OCI-LY7 (cell line): ENCODE results near the gene STX16. TPM values are rescaled to one million over a fixed set of nuclear protein-coding genes. Genes with fewer than 3 reads are reported as not detected.

Experiments used
- BruUV-seq: library from RNA; stranded (reverse); fragments of 400-500 nt; replicated peaks from 2 replicates; lab custom pipeline; 2021; lab: Mats Ljungman, UMichigan
- CTCF ChIA-PET: fragments of 300-600 bp; sonication (Branson Sonifier 250); formaldehyde crosslinking; loops from one replicate; lab custom pipeline; 2022; ENCODE audit warnings: antibody characterized with exemption; ENCODE audit not compliant: unreplicated experiment; lab: Charles Lee
- POLR2A ChIA-PET: fragments of 300-600 bp; sonication (Branson Sonifier 250); formaldehyde crosslinking; loops from one replicate; lab custom pipeline; 2022; ENCODE audit warnings: antibody characterized with exemption; lab: Charles Lee
- DNase-seq: peaks from one replicate; pipeline ENCODE4 v3.0.0-alpha.2; 2015; ENCODE audit warnings: low spot score
- H2AFZ ChIP-seq: fragments of 200-600 bp; sonication (generic), shearing (Covaris generic); 2 replicates; pipeline ENCODE4 v1.6.1; 2014; ENCODE audit warnings: mild to moderate bottlenecking, antibody characterized with exemption, low read length, moderate library complexity
- H3K27ac ChIP-seq: fragments of 200-600 bp; sonication (generic); 2 replicates; pipeline ENCODE4 v1.5.1; 2014; ENCODE audit warnings: mixed run types, low read depth, mild to moderate bottlenecking, moderate library complexity, low read length, inconsistent platforms; ENCODE audit not compliant: poor library complexity, severe bottlenecking
- H3K36me3 ChIP-seq: fragments of 200-600 bp; sonication (generic); 2 replicates; pipeline ENCODE4 v1.6.1; 2014; ENCODE audit warnings: mild to moderate bottlenecking, antibody characterized with exemption, low read length, moderate library complexity, mixed read lengths; ENCODE audit not compliant: insufficient read depth
- H3K4me1 ChIP-seq: fragments of 200-600 bp; sonication (generic); 2 replicates; pipeline ENCODE4 v1.5.1; 2014; ENCODE audit warnings: mild to moderate bottlenecking, low read length; ENCODE audit not compliant: insufficient read depth, poor library complexity, severe bottlenecking
- H3K4me2 ChIP-seq: fragments of 200-600 bp; sonication (generic); 2 replicates; pipeline ENCODE4 v1.6.1; 2014; ENCODE audit warnings: mild to moderate bottlenecking, low read length
- H3K4me3 ChIP-seq: fragments of 200-600 bp; sonication (generic); 2 replicates; pipeline ENCODE4 v1.5.1; 2014; ENCODE audit warnings: mild to moderate bottlenecking, low read depth, low read length; ENCODE audit not compliant: poor library complexity, severe bottlenecking
- H3K79me2 ChIP-seq: fragments of 200-600 bp; sonication (generic); 2 replicates; pipeline ENCODE4 v1.6.1; 2016; ENCODE audit warnings: low read depth, mild to moderate bottlenecking, low read length, moderate library complexity, mixed read lengths; ENCODE audit not compliant: insufficient read depth
- H3K9me2 ChIP-seq: fragments of 200-600 bp; sonication (generic); 2 replicates; pipeline ENCODE4 v1.6.1; 2016; ENCODE audit warnings: mild to moderate bottlenecking, low read length, mixed read lengths; ENCODE audit not compliant: insufficient read depth
- H3K9me3 ChIP-seq: fragments of 200-600 bp; sonication (generic); 2 replicates; pipeline ENCODE4 v1.6.1; 2014; ENCODE audit warnings: mild to moderate bottlenecking, mixed run types, low read length, mixed read lengths
- H4K20me1 ChIP-seq: fragments of 200-600 bp; sonication (generic); 2 replicates; pipeline ENCODE4 v1.6.1; 2014; ENCODE audit warnings: mild to moderate bottlenecking, antibody characterized with exemption, low read length, moderate library complexity, mixed read lengths; ENCODE audit not compliant: insufficient read depth
- EZH2phosphoT487 ChIP-seq: fragments of 200-600 bp; sonication (generic); IDR thresholded peaks from 2 replicates; pipeline ENCODE4 v1.6.1; 2018; ENCODE audit warnings: low read depth, borderline replicate concordance, mild to moderate bottlenecking, mixed run types, antibody characterized with exemption, low read length, moderate library complexity, mixed read lengths
- intact Hi-C: fragments of 100-400 bp; cut with micrococcal nuclease; formaldehyde crosslinking; loops from one replicate; pipeline ENCODE4 v1.10.0; 2022; ENCODE audit not compliant: unreplicated experiment
- total RNA-seq, 2 experiments: library from RNA; depleted of rRNA in 1 of 2; stranded (reverse); fragments of >200 nt in 1 of 2; shearing (Covaris generic) in 1 of 2; gene quantifications; 2 replicates each; pipeline ENCODE4 v1.2.3, GENCODE V29; 2014 to 2022
- TF ChIP-seq, protein P1 (sequence below): fragments of 200-600 bp; sonication (generic); conservative IDR thresholded peaks from 2 replicates; pipeline ENCODE4 v1.5.1; 2014; ENCODE audit warnings: mild to moderate bottlenecking, antibody characterized with exemption, low read length, moderate library complexity, mixed read lengths

Gene STX16
- total RNA-seq, 2 experiments from 2014 or later = 48.2 to 89.5 TPM

DNA sequence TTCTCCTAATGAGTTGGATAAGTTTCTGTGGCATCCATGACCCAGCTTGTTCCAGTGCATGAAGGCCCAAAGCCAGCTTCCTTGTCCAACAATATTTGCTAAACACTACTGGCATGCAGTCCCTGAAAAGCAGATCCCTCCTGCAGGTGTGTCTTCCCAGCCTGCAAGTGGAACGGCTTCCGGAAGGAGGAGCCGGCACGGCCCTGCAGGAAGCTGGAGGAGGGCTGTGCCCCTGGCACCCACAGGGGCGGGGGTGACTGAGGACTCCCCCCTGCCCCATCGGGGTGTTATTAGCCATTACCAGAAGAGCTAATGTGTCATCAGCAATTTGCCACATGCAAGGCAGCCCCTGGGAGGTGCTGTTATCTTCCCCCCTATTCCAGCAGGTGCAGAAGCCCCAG, 68.9 kb downstream of the STX16 start:
- Histone ChIP-seq H3K36me3 (no peaks in the 10 kb centered on the region), H4K20me1 (no peaks in the 10 kb centered on the region), H3K9me3 (no peaks in the 10 kb centered on the region), H3K4me2 (no peak overlapping the region), H3K79me2 (no peaks in the 10 kb centered on the region), H3K4me1 (no peaks in the 10 kb centered on the region), H3K27ac (no peak overlapping the region), H3K9me2 (no peaks in the 10 kb centered on the region), H3K4me3 (no peak overlapping the region), H2AFZ (no peak overlapping the region)
- ChIA-PET CTCF (no interaction called here), POLR2A (no interaction called here)
- DNase-seq = no peak
- no peak for TF ChIP-seq EZH2phosphoT487
- TF ChIP-seq, protein P1, sequence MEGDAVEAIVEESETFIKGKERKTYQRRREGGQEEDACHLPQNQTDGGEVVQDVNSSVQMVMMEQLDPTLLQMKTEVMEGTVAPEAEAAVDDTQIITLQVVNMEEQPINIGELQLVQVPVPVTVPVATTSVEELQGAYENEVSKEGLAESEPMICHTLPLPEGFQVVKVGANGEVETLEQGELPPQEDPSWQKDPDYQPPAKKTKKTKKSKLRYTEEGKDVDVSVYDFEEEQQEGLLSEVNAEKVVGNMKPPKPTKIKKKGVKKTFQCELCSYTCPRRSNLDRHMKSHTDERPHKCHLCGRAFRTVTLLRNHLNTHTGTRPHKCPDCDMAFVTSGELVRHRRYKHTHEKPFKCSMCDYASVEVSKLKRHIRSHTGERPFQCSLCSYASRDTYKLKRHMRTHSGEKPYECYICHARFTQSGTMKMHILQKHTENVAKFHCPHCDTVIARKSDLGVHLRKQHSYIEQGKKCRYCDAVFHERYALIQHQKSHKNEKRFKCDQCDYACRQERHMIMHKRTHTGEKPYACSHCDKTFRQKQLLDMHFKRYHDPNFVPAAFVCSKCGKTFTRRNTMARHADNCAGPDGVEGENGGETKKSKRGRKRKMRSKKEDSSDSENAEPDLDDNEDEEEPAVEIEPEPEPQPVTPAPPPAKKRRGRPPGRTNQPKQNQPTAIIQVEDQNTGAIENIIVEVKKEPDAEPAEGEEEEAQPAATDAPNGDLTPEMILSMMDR = no peak
- BruUV-seq = no TSS peak
- intact Hi-C loops = no loop called here

DNA sequence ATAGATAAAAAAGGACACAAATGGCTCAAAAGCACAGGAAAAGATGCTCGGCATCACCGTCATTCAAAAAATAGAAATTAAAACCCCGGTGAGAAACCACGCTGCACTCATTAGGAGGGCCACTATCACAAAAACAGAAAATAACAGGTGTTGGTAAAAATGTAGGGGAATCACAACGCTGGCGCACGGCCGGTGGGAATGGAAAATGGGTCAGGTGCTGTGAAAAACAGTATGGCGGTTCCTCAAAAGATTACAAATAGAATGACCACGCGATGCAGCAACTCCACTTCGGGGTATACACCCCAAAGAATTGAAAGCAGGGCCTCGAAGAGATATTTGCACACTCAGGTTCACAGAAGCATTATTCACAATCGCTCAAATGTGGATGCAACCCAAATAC, 69.8 kb downstream of the STX16 start:
- Histone ChIP-seq H3K4me2 (no peak overlapping the region), H3K36me3 (no peaks in the 10 kb centered on the region), H3K79me2 (no peaks in the 10 kb centered on the region), H3K27ac (no peak overlapping the region), H3K9me2 (no peaks in the 10 kb centered on the region), H4K20me1 (no peaks in the 10 kb centered on the region), H3K4me3 (no peak overlapping the region), H3K4me1 (no peaks in the 10 kb centered on the region), H2AFZ (no peak overlapping the region), H3K9me3 (no peaks in the 10 kb centered on the region)
- POLR2A ChIA-PET = no interaction called here
- CTCF ChIA-PET = no interaction called here
- intact Hi-C loops = no loop called here
- TF ChIP-seq, protein P1 = no peak
- no peak for TF ChIP-seq EZH2phosphoT487
- no TSS peak for BruUV-seq
- DNase-seq = no peak

DNA sequence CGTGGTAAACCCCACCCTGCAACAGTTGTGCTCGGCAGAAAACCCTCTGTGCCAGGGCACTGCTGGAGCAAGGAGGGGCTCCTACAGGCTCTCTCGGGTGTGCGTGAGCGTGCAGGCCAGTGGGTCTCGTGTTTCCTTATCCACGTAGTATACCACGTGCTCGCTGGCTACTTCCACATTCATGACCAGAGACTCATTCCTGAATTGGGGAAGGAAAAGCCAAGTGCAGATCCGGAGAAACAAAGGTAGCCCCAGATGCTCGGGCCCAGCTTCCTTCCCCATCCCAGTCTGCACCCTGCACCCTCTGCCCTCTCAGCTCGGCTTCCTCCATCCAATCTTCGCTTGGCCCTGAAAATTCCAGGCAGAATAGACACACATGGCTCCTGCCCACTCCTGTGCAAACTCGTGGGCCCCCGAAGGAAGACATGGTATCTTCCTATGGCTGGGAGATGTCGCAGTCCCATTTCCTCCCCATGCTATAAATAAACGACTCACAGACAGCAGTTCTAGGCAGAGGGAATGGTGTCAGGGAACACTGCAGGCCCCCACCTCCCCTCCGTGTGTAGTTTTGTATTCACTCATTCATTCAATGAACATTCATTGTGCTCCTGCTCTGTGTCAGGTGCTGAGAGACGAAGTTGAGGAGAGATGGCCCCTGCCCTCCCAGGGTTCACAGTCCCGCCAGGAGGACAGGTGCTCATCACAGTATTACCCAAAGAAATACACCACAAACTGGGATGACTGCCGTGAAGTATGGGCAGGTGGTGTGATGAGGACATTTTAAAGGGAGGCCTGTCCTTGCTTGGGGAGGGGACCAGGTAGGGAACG, 71.1 kb downstream of the STX16 start:
- Histone ChIP-seq H3K79me2 (no peaks in the 10 kb centered on the region), H3K9me3 (no peaks in the 10 kb centered on the region), H3K4me1 (no peaks in the 10 kb centered on the region), H3K9me2 (no peaks in the 10 kb centered on the region), H3K4me3 (no peak overlapping the region), H3K36me3 (no peaks in the 10 kb centered on the region), H3K27ac (no peak overlapping the region), H4K20me1 (no peaks in the 10 kb centered on the region), H3K4me2 (no peak overlapping the region), H2AFZ (no peak overlapping the region)
- ChIA-PET POLR2A (no interaction called here), CTCF (no interaction called here)
- no TSS peak for BruUV-seq
- TF ChIP-seq, protein P1 = no peak
- no peak for TF ChIP-seq EZH2phosphoT487
- intact Hi-C loops = no loop called here
- no peak for DNase-seq
